Calu3 (cell line): ENCODE results near the gene TMEM91. TPM values are rescaled to one million over a fixed set of nuclear protein-coding genes. Genes with fewer than 3 reads are reported as not detected.

ENCODE experiments used
- BruUV-seq: library from RNA; stranded (reverse); fragments of 400-500 nt; replicated peaks from 2 replicates; lab custom pipeline; 2021; lab: Mats Ljungman, UMichigan
- CTCF ChIA-PET: fragments of 300-600 bp; sonication (Branson Sonifier 250); formaldehyde crosslinking; loops from one replicate; lab custom pipeline; 2022; ENCODE audit warnings: antibody characterized with exemption; lab: Charles Lee
- DNase-seq: peaks from one replicate; pipeline ENCODE4 v3.0.0; 2022
- H3K27ac Mint-ChIP-seq: one replicate; pipeline ENCODE4 v1.8.0; 2022; ENCODE audit warnings: mixed read lengths; ENCODE audit not compliant: unreplicated experiment
- H3K27me3 Mint-ChIP-seq: one replicate; pipeline ENCODE4 v1.8.0; 2022; ENCODE audit warnings: mixed read lengths; ENCODE audit not compliant: unreplicated experiment
- H3K36me3 Mint-ChIP-seq: one replicate; pipeline ENCODE4 v1.8.0; 2022; ENCODE audit warnings: mild to moderate bottlenecking, moderate library complexity, mixed read lengths; ENCODE audit not compliant: insufficient read depth, unreplicated experiment
- H3K4me1 Mint-ChIP-seq: one replicate; pipeline ENCODE4 v1.8.0; 2022; ENCODE audit warnings: mild to moderate bottlenecking, low read depth, mixed read lengths; ENCODE audit not compliant: unreplicated experiment
- H3K4me3 Mint-ChIP-seq: one replicate; pipeline ENCODE4 v1.8.0; 2022; ENCODE audit warnings: mild to moderate bottlenecking, low read depth, moderate library complexity, mixed read lengths; ENCODE audit not compliant: unreplicated experiment
- H3K9me3 Mint-ChIP-seq: one replicate; pipeline ENCODE4 v1.8.0; 2022; ENCODE audit warnings: low read depth, mixed read lengths; ENCODE audit not compliant: unreplicated experiment
- intact Hi-C: fragments of 100-400 bp; cut with micrococcal nuclease; formaldehyde crosslinking; loops from one replicate; pipeline ENCODE4 v1.10.0; 2022; ENCODE audit not compliant: unreplicated experiment
- total RNA-seq: library from RNA; stranded (reverse); gene quantifications from 2 replicates; pipeline ENCODE4 v1.2.3, GENCODE V29; 2022
- TF ChIP-seq, protein P1 (sequence below): fragments of 200-600 bp; IDR thresholded peaks from one replicate; pipeline ENCODE4 v1.8.0; 2022; ENCODE audit warnings: antibody characterized with exemption; ENCODE audit not compliant: unreplicated experiment

The TMEM91 gene
- total RNA-seq, 1 experiment from 2014 or later = 3.9 TPM

DNA sequence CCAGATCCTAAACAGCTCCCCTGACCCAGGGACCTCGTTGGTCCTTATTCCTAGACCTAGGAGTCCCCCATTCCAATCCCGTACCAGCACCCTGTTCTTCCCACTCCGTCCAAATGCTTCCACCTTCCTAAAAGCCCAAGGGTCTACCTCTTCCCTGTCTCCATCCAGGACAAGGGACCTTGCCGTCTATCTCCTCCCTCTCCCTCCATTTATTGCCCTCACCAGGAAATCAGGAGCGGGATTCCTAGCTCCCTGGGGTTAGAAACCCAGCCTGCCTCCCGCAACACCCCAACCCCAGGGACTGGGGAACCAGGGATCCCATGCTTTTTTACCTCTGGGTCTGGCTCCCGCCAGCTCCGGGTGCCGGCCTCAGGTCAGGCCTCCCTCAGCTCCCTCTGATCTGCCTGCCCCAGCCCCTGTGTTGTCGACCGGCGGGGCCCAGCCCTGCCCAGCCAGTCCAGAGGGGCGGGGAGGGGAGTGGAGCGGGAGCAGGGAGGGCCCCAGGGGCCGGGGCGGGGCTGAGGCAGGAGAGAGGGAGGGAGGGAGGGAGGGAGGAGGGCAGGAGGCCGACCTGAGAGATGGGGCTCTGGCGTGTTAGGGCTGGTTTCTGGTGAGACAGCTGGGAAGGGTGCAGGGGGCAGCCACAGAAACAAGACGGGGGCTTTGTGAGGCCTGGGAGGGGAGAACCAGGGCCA lies 50.8 kb downstream of the TMEM91 start, which contains the start of gene B3GNT8:
B3GNT8 (minus strand) TSS at position 423 of the 695 bp plus-strand sequence. CDS start 596 bp downstream, outside the sequence.
- no TSS peak for BruUV-seq
- peak; percentile 24 for DNase-seq
- intact Hi-C loops = no loop called here

DNA sequence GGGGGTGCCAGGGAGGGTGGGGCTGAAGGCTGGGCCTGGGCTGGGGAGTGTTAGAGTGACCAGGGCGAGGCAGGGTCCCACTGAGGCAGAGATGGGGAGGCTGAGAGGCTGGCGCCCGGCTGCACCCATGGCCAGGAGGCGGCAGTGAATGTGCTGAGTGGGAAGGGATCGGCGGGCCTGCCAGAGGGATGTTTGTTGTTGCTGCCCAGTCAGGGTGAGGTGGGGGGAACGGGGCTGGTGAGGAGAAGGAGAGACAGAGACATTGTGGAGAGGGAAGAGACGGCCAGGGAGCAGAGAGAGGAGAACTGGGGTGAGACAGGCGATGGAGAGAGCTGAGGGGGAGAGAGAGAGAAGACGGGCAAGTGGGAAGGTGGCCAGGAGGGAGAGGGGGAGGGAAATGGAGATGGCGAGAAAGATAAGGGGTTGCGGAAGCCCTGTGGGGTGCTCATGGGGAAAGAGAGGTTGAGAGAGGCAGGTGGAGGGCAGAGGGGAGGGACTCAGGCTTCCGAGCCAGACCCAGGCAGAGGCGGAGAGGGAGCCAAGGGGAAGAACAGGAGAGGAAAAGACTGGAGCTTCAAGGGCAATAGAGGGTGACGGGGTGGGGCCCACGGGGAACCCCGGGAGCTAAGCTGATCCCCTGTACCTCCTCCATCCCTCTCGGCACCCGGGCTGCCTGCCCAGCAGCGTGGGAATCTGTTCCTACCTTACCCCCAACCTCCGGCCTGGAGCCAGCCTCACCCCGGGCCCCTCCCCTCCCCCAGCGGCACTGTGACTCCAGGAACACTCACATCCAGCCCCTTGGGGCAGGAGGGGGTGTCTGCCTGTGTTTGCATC lies 51.5 kb downstream of the TMEM91 start:
- no peak overlapping the region for H3K4me3 Mint-ChIP-seq
- BruUV-seq = no TSS peak
- H3K9me3 Mint-ChIP-seq = no peaks in the 10 kb centered on the region
- no peak overlapping the region for H3K27ac Mint-ChIP-seq
- CTCF ChIA-PET = no interaction called here
- peaks cover 29% of the 10 kb centered on the region for H3K36me3 Mint-ChIP-seq
- no peaks in the 10 kb centered on the region for H3K27me3 Mint-ChIP-seq
- intact Hi-C loops = no loop called here
- DNase-seq = no peak
- H3K4me1 Mint-ChIP-seq = peaks cover 11% of the 10 kb centered on the region
- TF ChIP-seq, protein P1, sequence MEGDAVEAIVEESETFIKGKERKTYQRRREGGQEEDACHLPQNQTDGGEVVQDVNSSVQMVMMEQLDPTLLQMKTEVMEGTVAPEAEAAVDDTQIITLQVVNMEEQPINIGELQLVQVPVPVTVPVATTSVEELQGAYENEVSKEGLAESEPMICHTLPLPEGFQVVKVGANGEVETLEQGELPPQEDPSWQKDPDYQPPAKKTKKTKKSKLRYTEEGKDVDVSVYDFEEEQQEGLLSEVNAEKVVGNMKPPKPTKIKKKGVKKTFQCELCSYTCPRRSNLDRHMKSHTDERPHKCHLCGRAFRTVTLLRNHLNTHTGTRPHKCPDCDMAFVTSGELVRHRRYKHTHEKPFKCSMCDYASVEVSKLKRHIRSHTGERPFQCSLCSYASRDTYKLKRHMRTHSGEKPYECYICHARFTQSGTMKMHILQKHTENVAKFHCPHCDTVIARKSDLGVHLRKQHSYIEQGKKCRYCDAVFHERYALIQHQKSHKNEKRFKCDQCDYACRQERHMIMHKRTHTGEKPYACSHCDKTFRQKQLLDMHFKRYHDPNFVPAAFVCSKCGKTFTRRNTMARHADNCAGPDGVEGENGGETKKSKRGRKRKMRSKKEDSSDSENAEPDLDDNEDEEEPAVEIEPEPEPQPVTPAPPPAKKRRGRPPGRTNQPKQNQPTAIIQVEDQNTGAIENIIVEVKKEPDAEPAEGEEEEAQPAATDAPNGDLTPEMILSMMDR = no peak

More for the DNA sequence above, 50.8 kb downstream of the TMEM91 start, which contains the start of gene B3GNT8:
- Mint-ChIP-seq H3K36me3 (peaks cover 24% of the 10 kb centered on the region), H3K9me3 (no peaks in the 10 kb centered on the region), H3K27ac (peak within 1 kb of the TSS; percentile 16), H3K4me1 (peaks cover 11% of the 10 kb centered on the region), H3K27me3 (no peaks in the 10 kb centered on the region), H3K4me3 (no peak within 1 kb of the TSS)
- TF ChIP-seq, protein P1 = no peak
- CTCF ChIA-PET = interaction anchor here (0.8 kb wide), 1 partner anchor 18 kb away, joined by 5 read pairs; no protein-coding TSS in a partner anchor

DNA sequence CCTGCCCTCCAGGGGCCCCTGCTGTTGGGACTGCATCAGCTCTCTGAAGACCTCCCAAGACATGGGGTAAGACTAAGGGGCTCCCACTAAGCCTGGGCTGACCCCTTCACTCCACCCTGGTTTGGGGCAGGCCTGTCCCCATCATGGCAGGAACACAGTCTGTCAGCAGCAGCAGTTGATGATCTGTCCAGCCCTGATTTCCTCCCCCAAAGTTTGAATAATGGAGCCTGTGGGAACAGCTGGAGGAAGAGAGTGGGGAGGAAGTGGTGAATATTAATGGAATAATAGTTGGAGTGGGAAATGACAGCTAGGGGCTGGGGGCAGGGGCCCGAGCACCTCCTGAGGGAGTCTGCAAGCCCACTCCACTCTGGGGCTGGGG lies 52.1 kb downstream of the TMEM91 start:
- CTCF ChIA-PET = no interaction called here
- peaks cover 11% of the 10 kb centered on the region for H3K4me1 Mint-ChIP-seq
- no peak for DNase-seq
- BruUV-seq = no TSS peak
- H3K36me3 Mint-ChIP-seq = peaks cover 35% of the 10 kb centered on the region
- TF ChIP-seq, protein P1 = no peak
- H3K4me3 Mint-ChIP-seq = no peak overlapping the region
- intact Hi-C loops = no loop called here
- H3K9me3 Mint-ChIP-seq = no peaks in the 10 kb centered on the region
- H3K27ac Mint-ChIP-seq = no peak overlapping the region
- H3K27me3 Mint-ChIP-seq = no peaks in the 10 kb centered on the region

DNA sequence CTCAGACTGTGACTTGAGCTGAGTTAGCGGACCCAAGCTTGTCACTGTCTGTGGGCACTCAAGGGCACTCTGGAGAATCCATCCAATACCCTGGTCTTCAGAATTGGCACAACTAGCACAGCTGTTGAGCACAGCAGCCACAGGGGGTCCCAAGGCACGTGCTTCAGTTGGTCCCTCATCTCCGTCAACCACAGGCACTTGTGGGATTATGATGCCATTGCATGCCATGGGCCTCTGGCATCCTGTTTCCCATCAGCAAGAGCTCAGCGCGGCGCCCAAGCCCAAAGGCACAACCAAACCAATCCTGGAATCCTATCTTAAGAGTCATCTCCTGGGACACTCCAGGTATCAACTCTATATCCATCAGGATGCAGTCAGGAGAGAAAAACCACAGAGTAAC lies 54.6 kb downstream of the TMEM91 start:
- peaks cover 11% of the 10 kb centered on the region for H3K4me1 Mint-ChIP-seq
- DNase-seq = no peak
- no peak overlapping the region for H3K4me3 Mint-ChIP-seq
- H3K36me3 Mint-ChIP-seq = peaks cover 35% of the 10 kb centered on the region
- intact Hi-C loops = loop anchor here (10.0 kb wide), 1 partner anchor 76 kb away; the partner anchor contains the start of gene TGFB1
- no TSS peak for BruUV-seq
- no peak overlapping the region for H3K27ac Mint-ChIP-seq
- no peaks in the 10 kb centered on the region for H3K27me3 Mint-ChIP-seq
- CTCF ChIA-PET = interaction anchor here (1.0 to 1.3 kb wide), 3 partner anchors 22 to 168 kb away, joined by 3 to 6 read pairs (median 4); no protein-coding TSS in a partner anchor
- H3K9me3 Mint-ChIP-seq = no peaks in the 10 kb centered on the region
- TF ChIP-seq, protein P1 = no peak
